SKM-1 treated with dmso at 0.1 percent for 144 hours (cell line): ENCODE results near the gene FBLN2.

Source experiments
- DNase-seq: peaks from one replicate; lab custom pipeline; 2025; ENCODE audit not compliant: unreplicated experiment; lab: John Stamatoyannopoulos, UW

FBLN2 gene

DNA sequence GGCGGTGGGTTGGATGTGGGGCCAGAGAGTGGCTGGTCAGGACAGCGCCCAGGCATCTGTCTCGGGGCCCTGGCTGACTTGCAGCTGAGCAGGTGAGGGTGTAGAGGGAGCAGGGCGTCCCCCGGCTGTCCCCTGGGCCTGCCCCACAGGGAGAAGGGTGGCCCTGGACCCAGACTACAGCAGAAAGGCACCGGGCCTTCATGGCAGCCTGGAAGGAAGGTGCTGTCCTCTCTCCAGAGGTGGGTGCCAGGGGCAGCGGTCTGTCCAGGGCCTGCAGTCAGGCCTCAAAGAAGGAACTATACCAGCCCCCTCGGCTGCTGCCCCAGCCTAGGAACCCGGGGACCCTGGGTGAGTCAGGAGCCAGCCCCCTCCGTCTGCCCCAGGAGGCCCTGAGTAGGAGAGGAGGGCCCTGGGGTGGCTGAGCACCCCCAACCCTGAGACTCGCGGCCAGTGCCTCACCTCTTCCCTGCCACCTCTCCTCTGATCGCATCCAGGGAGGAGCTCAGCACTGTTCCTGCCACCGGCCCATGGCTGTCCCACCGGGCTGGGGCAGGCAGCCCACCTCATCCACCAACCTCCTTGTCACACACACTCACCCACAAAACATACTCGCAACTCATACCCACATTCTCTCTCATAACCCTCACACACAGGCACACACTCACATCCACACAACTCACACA is 133.5 kb downstream of the FBLN2 start:
- no peak for DNase-seq

DNA sequence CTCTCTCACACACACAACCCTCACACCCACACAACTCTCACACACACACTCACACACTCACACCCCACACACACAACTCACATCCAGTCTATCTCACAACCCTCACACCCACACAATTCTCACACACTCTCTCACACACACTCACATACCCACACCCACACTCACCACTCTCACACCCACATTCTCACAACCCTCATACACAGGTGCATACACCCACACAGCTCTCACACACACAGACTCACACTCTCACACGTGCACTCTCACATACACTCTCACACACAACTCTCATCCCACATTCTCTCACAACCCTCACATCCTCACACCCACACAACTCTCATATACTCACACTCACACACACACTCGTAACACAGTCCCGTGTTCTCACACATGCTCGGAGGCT is 134.4 kb downstream of the FBLN2 start:
- no peak for DNase-seq

DNA sequence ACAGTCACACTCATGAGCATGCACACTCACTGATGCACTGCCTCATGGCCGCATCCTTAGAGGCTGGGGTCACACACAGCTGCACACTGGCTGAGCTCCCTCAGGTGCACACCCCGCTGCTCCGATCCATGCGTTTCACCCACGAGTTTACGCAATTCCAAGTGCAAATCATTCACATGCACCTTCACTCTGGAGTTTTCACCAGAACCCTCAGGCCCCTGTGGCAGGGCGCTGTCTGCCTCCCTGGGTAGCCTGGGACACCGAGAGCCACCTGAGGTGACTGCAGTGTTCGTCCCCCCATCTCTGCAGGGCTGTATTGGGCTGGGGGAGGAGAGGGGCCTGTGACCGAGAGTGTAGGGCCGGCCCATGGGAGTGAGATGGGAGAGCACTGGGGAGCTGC is 134.8 kb downstream of the FBLN2 start:
- DNase-seq = no peak

- no peak for DNase-seq
These were observed 135.4 kb downstream of the FBLN2 start for GRCh38 chr3:13684350-13684749.

DNA sequence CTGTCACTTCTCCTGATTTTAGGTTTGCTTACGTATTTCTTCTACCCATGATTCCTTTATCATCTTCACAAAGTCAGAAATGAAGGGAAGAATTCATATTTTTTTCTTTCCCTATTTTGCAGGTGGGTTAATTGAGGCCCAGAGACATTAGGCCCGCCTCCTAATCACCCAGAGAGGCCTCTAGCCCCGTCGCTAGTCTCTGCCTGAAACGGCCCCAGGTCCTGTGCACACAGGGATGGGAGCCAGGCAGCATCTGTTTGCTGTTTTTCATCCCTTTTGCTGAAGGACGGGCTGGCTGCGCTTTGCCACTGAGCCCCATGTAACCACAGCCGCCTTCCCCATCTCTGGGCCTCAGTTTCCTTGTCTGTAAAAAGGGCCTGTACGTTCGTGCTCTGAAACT is 135.9 kb downstream of the FBLN2 start:
- no peak for DNase-seq

DNA sequence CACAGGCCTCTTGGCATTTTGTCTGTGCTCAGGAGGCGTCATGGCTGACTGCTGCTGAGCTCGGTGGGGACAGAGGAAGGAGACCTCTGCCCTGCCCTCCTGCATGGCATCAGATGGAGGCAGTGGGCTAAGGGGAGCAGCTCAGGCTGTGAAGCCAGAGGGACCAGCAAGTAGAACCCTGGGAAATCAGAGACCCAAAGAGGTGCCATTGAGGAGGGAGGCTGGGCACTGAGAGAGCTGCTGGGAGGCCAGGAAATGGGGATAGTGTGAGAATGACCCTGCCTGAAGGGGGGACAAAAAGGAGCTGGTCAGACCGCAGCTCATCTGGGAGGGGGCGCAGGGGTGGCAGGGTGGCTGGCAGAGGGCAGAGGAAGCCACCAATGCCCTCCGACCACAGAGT is 136.8 kb downstream of the FBLN2 start:
- DNase-seq = no peak

DNA sequence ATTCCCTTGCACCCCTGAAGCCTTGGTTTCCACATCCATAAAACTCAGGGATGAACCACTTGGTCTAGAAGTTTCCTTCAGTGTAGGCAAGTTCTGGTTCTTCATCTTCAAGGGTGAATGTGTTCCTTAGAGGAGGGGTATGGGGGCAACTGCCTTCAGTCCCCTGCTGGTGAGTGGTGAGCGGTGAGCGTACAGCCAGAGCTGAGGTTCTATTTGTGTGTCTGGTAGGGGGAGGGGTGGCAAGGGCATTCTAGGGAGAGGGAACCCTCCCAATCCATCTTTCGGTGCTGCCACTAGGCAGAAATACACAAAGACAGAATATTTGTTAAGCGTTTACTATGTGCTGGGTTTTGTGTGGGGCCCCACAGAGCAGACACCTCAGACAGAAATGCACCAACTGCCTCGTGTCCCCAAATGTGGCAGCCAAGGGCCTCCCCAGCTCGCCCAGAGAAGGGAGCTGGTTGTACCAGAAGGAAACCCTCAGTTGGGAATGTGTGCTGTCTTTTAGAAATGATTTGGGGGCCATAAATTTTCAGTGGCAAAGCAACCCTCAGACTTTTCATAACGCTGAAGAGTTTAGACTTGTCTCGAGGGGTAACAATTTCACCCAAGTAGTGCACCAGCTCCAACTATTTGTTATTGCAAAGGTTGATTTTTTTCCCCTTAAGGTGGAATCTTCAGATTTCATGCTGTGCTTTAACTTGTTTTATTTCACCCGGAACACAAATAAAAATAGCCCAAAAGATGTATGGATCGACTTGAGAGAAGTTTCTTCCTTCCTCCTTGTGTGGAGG is 137.6 kb downstream of the FBLN2 start:
- DNase-seq = no peak

GRCh38 chr3:13687517-13687943 is 138.6 kb downstream of the FBLN2 start:
- DNase-seq = no peak
